H9 (cell line): ENCODE measurements around the gene ADAMTS8. TPM values are rescaled to one million over a fixed set of nuclear protein-coding genes. Genes with fewer than 3 reads are reported as not detected.

Experiments
- DNase-seq: peaks from one replicate; pipeline ENCODE4 v3.0.0-alpha.2; 2017
- H2AFZ ChIP-seq: one replicate; pipeline ENCODE4 v1.6.1; 2013; ENCODE audit warnings: mild to moderate bottlenecking, low read length, control low read depth, moderate library complexity
- H2AK5ac ChIP-seq: 2 replicates; pipeline ENCODE4 v1.6.1; 2013; ENCODE audit warnings: low read length, control low read depth, mixed read lengths; ENCODE audit not compliant: insufficient read length
- H2BK120ac ChIP-seq: one replicate; pipeline ENCODE4 v1.6.1; 2013; ENCODE audit warnings: low read depth, mild to moderate bottlenecking, low read length, control low read depth, inconsistent platforms; ENCODE audit not compliant: poor library complexity, severe bottlenecking
- H2BK12ac ChIP-seq: 2 replicates; pipeline ENCODE4 v1.6.1; 2013; ENCODE audit warnings: low read length, control low read depth, mixed read lengths, low read depth; ENCODE audit not compliant: insufficient read length
- H2BK15ac ChIP-seq: 2 replicates; pipeline ENCODE4 v1.6.1; 2013; ENCODE audit warnings: low read depth, low read length, control low read depth
- H2BK20ac ChIP-seq: one replicate; pipeline ENCODE4 v1.6.1; 2013; ENCODE audit warnings: low read depth, mild to moderate bottlenecking, low read length, control low read depth, inconsistent platforms; ENCODE audit not compliant: poor library complexity, severe bottlenecking
- H2BK5ac ChIP-seq: 2 replicates; pipeline ENCODE4 v1.6.1; 2013; ENCODE audit warnings: low read length, control low read depth, mixed read lengths; ENCODE audit not compliant: insufficient read length
- H3K14ac ChIP-seq: 2 replicates; pipeline ENCODE4 v1.6.1; 2013; ENCODE audit warnings: low read length, control low read depth; ENCODE audit not compliant: insufficient read depth
- H3K18ac ChIP-seq: 2 replicates; pipeline ENCODE4 v1.6.1; 2013; ENCODE audit warnings: low read depth, mild to moderate bottlenecking, mixed read lengths, low read length, control low read depth; ENCODE audit not compliant: insufficient read length
- H3K23ac ChIP-seq: 2 replicates; pipeline ENCODE4 v1.6.1; 2013; ENCODE audit warnings: low read length, control low read depth, mixed read lengths, low read depth; ENCODE audit not compliant: insufficient read length
- H3K23me2 ChIP-seq: 2 replicates; pipeline ENCODE4 v1.6.1; 2013; ENCODE audit warnings: low read depth, mild to moderate bottlenecking, mixed read lengths, low read length, control low read depth; ENCODE audit not compliant: insufficient read length, poor library complexity, severe bottlenecking
- H3K27ac ChIP-seq: 2 replicates; pipeline ENCODE4 v1.5.1; 2013; ENCODE audit warnings: low read length, control low read depth, mixed read lengths, low read depth; ENCODE audit not compliant: insufficient read length
- H3K27me3 ChIP-seq: 2 replicates; pipeline ENCODE4 v1.6.1; 2013; ENCODE audit warnings: low read length, control low read depth, inconsistent platforms; ENCODE audit not compliant: insufficient read depth
- H3K4ac ChIP-seq: 2 replicates; pipeline ENCODE4 v1.6.1; 2013; ENCODE audit warnings: low read depth, mild to moderate bottlenecking, control low read depth, inconsistent platforms, low read length, moderate library complexity
- H3K4me1 ChIP-seq: 2 replicates; pipeline ENCODE4 v1.6.1; 2013; ENCODE audit warnings: low read length, control low read depth, inconsistent platforms; ENCODE audit not compliant: insufficient read depth
- H3K4me2 ChIP-seq: 2 replicates; pipeline ENCODE4 v1.6.1; 2013; ENCODE audit warnings: low read length, control low read depth, mixed read lengths; ENCODE audit not compliant: insufficient read length, insufficient read depth
- H3K56ac ChIP-seq: 2 replicates; pipeline ENCODE4 v1.6.1; 2013; ENCODE audit warnings: low read depth, mild to moderate bottlenecking, mixed read lengths, low read length, control low read depth; ENCODE audit not compliant: insufficient read length
- H3K79me1 ChIP-seq: 2 replicates; pipeline ENCODE4 v1.6.1; 2013; ENCODE audit warnings: low read depth, mild to moderate bottlenecking, moderate library complexity, low read length, control low read depth, inconsistent platforms; ENCODE audit not compliant: insufficient read depth, poor library complexity, severe bottlenecking
- H3K79me2 ChIP-seq: 2 replicates; pipeline ENCODE4 v1.6.1; 2013; ENCODE audit warnings: low read length, control low read depth, inconsistent platforms; ENCODE audit not compliant: insufficient read depth
- H3K9ac ChIP-seq: 2 replicates; pipeline ENCODE4 v1.6.1; 2013; ENCODE audit warnings: low read length, control low read depth, mixed read lengths; ENCODE audit not compliant: insufficient read length; ENCODE audit errors: extremely low read depth
- H3K9me3 ChIP-seq: one replicate; pipeline ENCODE4 v1.6.1; 2013; ENCODE audit warnings: low read depth, low read length, inconsistent platforms; ENCODE audit not compliant: control insufficient read depth
- H3T11ph ChIP-seq: one replicate; pipeline ENCODE4 v1.6.1; 2013; ENCODE audit warnings: mild to moderate bottlenecking, low read length, control low read depth, inconsistent platforms
- H4K20me1 ChIP-seq: one replicate; pipeline ENCODE4 v1.6.1; 2013; ENCODE audit not compliant: control insufficient read depth, insufficient read length, insufficient read depth
- H4K5ac ChIP-seq: 2 replicates; pipeline ENCODE4 v1.6.1; 2013; ENCODE audit warnings: low read depth, mild to moderate bottlenecking, mixed read lengths, low read length, control low read depth; ENCODE audit not compliant: insufficient read length
- H4K8ac ChIP-seq: replicated peaks from 2 replicates; pipeline ENCODE4 v1.6.1; 2013; ENCODE audit warnings: low read length, control low read depth, mixed read lengths, low read depth; ENCODE audit not compliant: insufficient read length
- H4K91ac ChIP-seq: 2 replicates; pipeline ENCODE4 v1.6.1; 2013; ENCODE audit warnings: low read depth, mild to moderate bottlenecking, moderate library complexity, mixed read lengths, low read length, control low read depth; ENCODE audit not compliant: insufficient read length
- H3K27ac Mint-ChIP-seq, 3 experiments: 2 replicates in 2 of 3; 3 replicates in 1 of 3; pipeline ENCODE4 v1.8.0; 2020 to 2021; ENCODE audit warnings: mixed read lengths in 3 of 3, mild to moderate bottlenecking in 1 of 3, moderate library complexity in 1 of 3
- H3K27me3 Mint-ChIP-seq: 2 replicates; pipeline ENCODE4 v1.8.0; 2021; ENCODE audit warnings: low read depth, mild to moderate bottlenecking, moderate library complexity, mixed read lengths
- H3K36me3 Mint-ChIP-seq, 3 experiments: 2 replicates in 2 of 3; 3 replicates in 1 of 3; pipeline ENCODE4 v1.8.0; 2020 to 2021; ENCODE audit warnings: low read depth in 3 of 3, mixed read lengths in 3 of 3; ENCODE audit not compliant: insufficient read depth in 1 of 3
- H3K4me1 Mint-ChIP-seq, 2 experiments: 2 replicates each; pipeline ENCODE4 v1.8.0; 2020; ENCODE audit warnings: mixed read lengths in 2 of 2
- H3K4me3 Mint-ChIP-seq, 2 experiments: 2 replicates in 1 of 2; 3 replicates in 1 of 2; pipeline ENCODE4 v1.8.0; 2020 to 2021; ENCODE audit warnings: mild to moderate bottlenecking in 2 of 2, mixed read lengths in 2 of 2, moderate library complexity in 1 of 2
- H3K9me3 Mint-ChIP-seq, 2 experiments: 2 replicates in 1 of 2; 3 replicates in 1 of 2; pipeline ENCODE4 v1.8.0; 2020; ENCODE audit warnings: mild to moderate bottlenecking in 2 of 2, mixed read lengths in 2 of 2, moderate library complexity in 1 of 2
- CTCF ChIP-seq: fragments of 200-600 bp; sonication (generic); conservative IDR thresholded peaks from 3 replicates; pipeline ENCODE4 v1.8.0; 2021; ENCODE audit warnings: antibody characterized with exemption, mild to moderate bottlenecking
- WGBS: extraction: QIAGEN DNeasy Blood & Tissue Kit; methylation state at CpG from one replicate; pipeline ENCODE4 v1.1.7; 2013; ENCODE audit warnings: missing lambda C conversion rate, low lambda C conversion rate, mixed read lengths; ENCODE audit not compliant: insufficient read length; ENCODE audit errors: extremely low coverage; 5-methylcytosine and 5-hydroxymethylcytosine counted together
- total RNA-seq: library from RNA; stranded (reverse); gene quantifications from 2 replicates; pipeline ENCODE4 v1.2.1, GENCODE V29; 2021

ADAMTS8 gene
- total RNA-seq, 1 experiment from 2014 or later, result 5.0 TPM

- Mint-ChIP-seq H3K4me1 (peaks cover 3 to 4% of the 10 kb centered on the region in 2 experiments; a peak in 2 of 4 replicates), H3K4me3 (no peak overlapping the region), H3K9me3 (no peaks in the 10 kb centered on the region), H3K36me3 (no peaks in the 10 kb centered on the region), H3K27ac (no peak overlapping the region), H3K27me3 (no peaks in the 10 kb centered on the region; the same call in 1 of the 2 replicates)
- H2BK120ac ChIP-seq, result no peak overlapping the region
- no peaks in the 10 kb centered on the region for H3K27me3 ChIP-seq
- H4K20me1 ChIP-seq, result no peaks in the 10 kb centered on the region
- no peak overlapping the region for H3K27ac ChIP-seq
- H3K9ac ChIP-seq, result no peak overlapping the region
- no peaks in the 10 kb centered on the region for H3K23me2 ChIP-seq
- H3K23ac ChIP-seq, result no peak overlapping the region
- H3K4ac ChIP-seq, result no peak overlapping the region
- no peak overlapping the region for H3K14ac ChIP-seq
- H3T11ph ChIP-seq, result no peak overlapping the region
- H3K79me1 ChIP-seq, result no peaks in the 10 kb centered on the region
- no peak overlapping the region for H4K91ac ChIP-seq
- H3K79me2 ChIP-seq, result no peaks in the 10 kb centered on the region; the same call in 1 of the 2 replicates
- no peak overlapping the region for H3K4me2 ChIP-seq
- no peaks in the 10 kb centered on the region; the same call in 1 of the 2 replicates for H3K4me1 ChIP-seq
- H3K9me3 ChIP-seq, result no peaks in the 10 kb centered on the region
- no peak for TF ChIP-seq CTCF
- H2BK12ac ChIP-seq, result no peak overlapping the region
- no peak for DNase-seq
- H3K18ac ChIP-seq, result no peak overlapping the region
- H3K56ac ChIP-seq, result no peak overlapping the region
- WGBS, result no CpG with 5 or more reads among the region's 16 CpGs
- H2BK15ac ChIP-seq, result no peak overlapping the region
- no peak overlapping the region for H4K8ac ChIP-seq
- H2BK20ac ChIP-seq, result no peak overlapping the region
- no peak overlapping the region for H4K5ac ChIP-seq
- no peak overlapping the region for H2AFZ ChIP-seq
- no peak overlapping the region for H2AK5ac ChIP-seq
- H2BK5ac ChIP-seq, result no peak overlapping the region
Measured at GRCh38 chr11:130476922-130477491, 48.6 kb upstream of the ADAMTS8 start.
